DMS153 (cell line): ENCODE measurements around the gene C6orf136.

Source experiments
- DNase-seq: peaks from one replicate; lab custom pipeline; 2025; lab: John Stamatoyannopoulos, UW

Gene C6orf136

GRCh38 chr6:30615958-30616810 lies 30.7 kb upstream of the C6orf136 start:
- peak; percentile 33 for DNase-seq

GRCh38 chr6:30616811-30617564 lies 29.9 kb upstream of the C6orf136 start, which contains the start of gene PPP1R10:
Gene PPP1R10, minus strand, starts transcription at chr6:30617243. Its CDS starts 7,299 bp downstream, at chr6:30609944.
- peak; percentile 99 for DNase-seq

- peak; percentile 96 for DNase-seq
These were observed 29.2 kb upstream of the C6orf136 start, which contains the start of gene MRPS18B for GRCh38 chr6:30617565-30618269. Gene MRPS18B, plus strand, starts transcription at chr6:30617840. Its CDS starts 26 bp downstream, at chr6:30617866.

- no peak for DNase-seq
These were observed 28.6 kb upstream of the C6orf136 start for GRCh38 chr6:30618270-30618797.

GRCh38 chr6:30619561-30619960 lies 27.4 kb upstream of the C6orf136 start:
- DNase-seq, result no peak

GRCh38 chr6:30625511-30625910 lies 21.4 kb upstream of the C6orf136 start:
- no peak for DNase-seq

- peak; percentile 65 for DNase-seq
These were observed 20.2 kb upstream of the C6orf136 start, which contains the start of gene ATAT1 for GRCh38 chr6:30626484-30627366. Gene ATAT1, plus strand, starts transcription at chr6:30626874.

- no peak for DNase-seq
These were observed 11.1 kb upstream of the C6orf136 start for GRCh38 chr6:30635834-30636233.

GRCh38 chr6:30640481-30640880 lies 6.5 kb upstream of the C6orf136 start:
- DNase-seq, result no peak

GRCh38 chr6:30641048-30641447 lies 5.9 kb upstream of the C6orf136 start:
- no peak for DNase-seq

- no peak for DNase-seq
These were observed 3.3 kb upstream of the C6orf136 start for GRCh38 chr6:30643656-30644055.

- DNase-seq, result no peak
These were observed 2.2 kb upstream of the C6orf136 start for GRCh38 chr6:30644769-30645168.

GRCh38 chr6:30645989-30646388 lies 944 bp upstream of the C6orf136 start:
- no peak for DNase-seq

GRCh38 chr6:30647242-30648116 lies 546 bp downstream of the C6orf136 start:
- DNase-seq, result peak; percentile 15

- no peak for DNase-seq
These were observed 4.2 kb downstream of the C6orf136 start for GRCh38 chr6:30651143-30651542.

- DNase-seq, result no peak
These were observed 8.1 kb downstream of the C6orf136 start for GRCh38 chr6:30654798-30655742.

GRCh38 chr6:30655743-30656094 lies 8.8 kb downstream of the C6orf136 start:
- no peak for DNase-seq

- no peak for DNase-seq
These were observed 9.6 kb downstream of the C6orf136 start for GRCh38 chr6:30656513-30656912.

- DNase-seq, result no peak
These were observed 10.5 kb downstream of the C6orf136 start for GRCh38 chr6:30657454-30657853.
